ENCODE results near the gene MORN1. TPM values are rescaled to one million over a fixed set of nuclear protein-coding genes. Genes with fewer than 3 reads are reported as not detected.

Gene MORN1
- total and polyA plus RNA-seq, 10 of the 15 experiments (the other 5 are each of a cell fraction or from before 2014, with no cell fraction given), result 0.76 to 7.9 (median 5.5) TPM

DNA sequence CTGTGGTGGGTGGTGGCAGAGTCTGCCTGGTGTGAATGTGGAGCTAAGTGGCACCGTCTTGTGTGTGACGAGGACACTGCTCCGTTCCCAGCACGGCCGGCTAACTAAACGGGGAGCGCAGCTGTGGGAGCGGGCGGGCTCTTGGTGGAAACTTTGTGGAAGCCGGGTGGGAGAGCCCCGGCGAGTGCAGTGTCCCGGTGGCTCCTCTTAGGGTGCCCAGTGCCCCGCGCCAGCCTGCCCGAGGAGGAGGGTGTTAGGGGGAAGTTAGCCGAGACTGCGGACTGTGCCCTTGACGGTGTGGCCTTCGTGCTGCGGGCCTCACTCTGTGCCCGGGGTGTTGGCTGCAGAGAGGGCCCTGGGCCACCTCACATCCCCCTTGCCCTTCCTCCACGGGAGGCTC, 11.1 kb upstream of the MORN1 start (continued):
- no peak for TF ChIP-seq SMAD1 (IDR thresholded peaks at IDR 0.05; ENCODE audit: low read depth, partially characterized antibody)

DNA sequence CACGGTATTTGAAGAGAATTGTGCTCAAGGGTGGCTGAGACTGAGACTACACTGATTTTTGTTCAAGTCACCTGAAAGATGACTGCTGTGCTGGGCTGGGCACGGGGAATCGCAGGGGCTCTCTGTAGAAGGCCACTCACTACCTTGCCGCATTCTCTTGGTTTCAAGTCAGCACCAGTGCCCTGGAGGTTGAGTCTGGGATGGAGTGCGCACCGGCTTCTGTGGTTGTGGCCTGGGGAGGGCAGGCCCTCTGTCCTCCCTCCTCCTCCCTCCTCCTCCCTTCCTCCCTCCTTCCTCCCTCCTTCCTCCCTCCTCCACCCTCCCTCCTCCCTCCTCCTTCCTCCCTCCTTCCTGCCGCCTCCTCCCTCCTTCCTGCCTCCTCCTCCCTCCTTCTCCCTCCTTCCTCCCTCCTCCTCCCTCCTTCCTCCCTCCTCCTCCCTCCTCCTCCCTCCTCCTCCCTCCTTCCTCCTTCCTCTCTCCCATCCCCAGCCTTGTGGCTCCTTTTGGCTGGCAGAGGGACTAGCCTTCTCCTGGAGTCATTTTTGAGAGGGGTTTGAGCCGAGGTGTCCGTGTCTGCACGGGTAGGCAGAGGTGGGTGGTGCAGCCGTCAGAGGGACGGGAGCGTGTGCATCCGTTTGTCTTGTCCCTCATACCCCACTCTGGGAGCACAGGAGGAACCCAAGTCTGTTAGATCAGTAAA, 9.7 kb upstream of the MORN1 start:
- H3K79me2 ChIP-seq (ENCODE audit: control insufficient read depth, insufficient read depth, low read length), result no peaks in the 10 kb centered on the region
- CTCF ChIA-PET, result no interaction called here
- no peak for TF ChIP-seq RELA (IDR thresholded peaks at IDR 0.05; ENCODE audit: borderline replicate concordance, partially characterized antibody)
- 0 out of 2 replicates have a peak, but pooled peaks have one; percentile 19 for TF ChIP-seq POLR2A (IDR thresholded peaks at IDR 0.05; ENCODE audit: low read depth, low read length)
- POLR2A ChIA-PET, result no interaction called here
- no peaks in the 10 kb centered on the region for H3K9me3 ChIP-seq (replicated peaks; ENCODE audit: control insufficient read depth, insufficient read depth, low read length)
- SMC1A ChIA-PET (ENCODE audit: uncharacterized antibody, unreplicated experiment), result no interaction called here
- peaks cover 18 to 34% of the 10 kb centered on the region in 2 experiments for H3K36me3 ChIP-seq (ENCODE audit: control insufficient read depth in 2 of 2, insufficient read depth in 2 of 2, low read length in 1 of 2)
- H3K9ac ChIP-seq (ENCODE audit: control insufficient read depth, insufficient read depth, low read length), result no peak overlapping the region
- no TSS peak for BruUV-seq (replicated peaks)
- ATAC-seq (no peak), FAIRE-seq (no peak), DNase-seq (ENCODE audit: low read depth, low spot score) (no peak)
- H3K4me1 ChIP-seq (ENCODE audit: control insufficient read depth, insufficient read depth, low read length), result no peaks in the 10 kb centered on the region
- RAD21 ChIA-PET (ENCODE audit: unreplicated experiment), result no interaction called here
- H3K4me3 ChIP-seq, result no peak overlapping the region
- no peaks in the 10 kb centered on the region for H3K27me3 ChIP-seq (replicated peaks in 1 of 2; ENCODE audit: control insufficient read depth in 2 of 2, insufficient read depth in 2 of 2, low read length in 1 of 2)
- H2AFZ ChIP-seq (ENCODE audit: control insufficient read depth, low read depth, low read length), result no peak overlapping the region
- whole genome bisulfite sequencing (ENCODE audit: insufficient coverage, insufficient replicate concordance, low lambda C conversion rate, missing lambda C conversion rate), result 85% methylated on average over 14 of the region's 14 CpGs
- intact Hi-C loops (cut with micrococcal nuclease; ENCODE audit: unreplicated experiment) (no loop called here), in situ Hi-C loops (cut with MboI) (no loop called here)
- no peak overlapping the region for H3K27ac ChIP-seq (ENCODE audit: control insufficient read depth, insufficient read depth)
- H3K4me2 ChIP-seq (ENCODE audit: control insufficient read depth, insufficient read depth), result no peak overlapping the region
- H4K20me1 ChIP-seq (ENCODE audit: control insufficient read depth, insufficient read depth), result no peaks in the 10 kb centered on the region

DNA sequence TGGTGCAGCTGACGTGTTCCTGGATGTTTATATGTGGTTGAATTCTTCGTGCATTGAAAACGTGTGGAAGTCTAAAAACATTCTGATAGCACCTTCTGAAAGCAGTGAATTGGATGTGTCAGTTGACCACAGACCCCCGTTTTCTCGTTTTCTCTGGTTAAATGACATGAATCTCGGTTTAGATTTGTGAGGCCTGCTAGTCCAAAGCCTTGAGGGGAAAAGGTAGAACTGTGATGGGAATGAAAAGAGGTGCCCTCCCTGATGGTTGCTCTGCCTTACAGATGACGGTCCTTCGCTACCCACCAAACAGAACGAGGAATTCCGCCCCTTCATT, 9.2 kb upstream of the MORN1 start:
- RAD21 ChIA-PET (ENCODE audit: unreplicated experiment), result no interaction called here
- CTCF ChIA-PET, result no interaction called here
- SMC1A ChIA-PET (ENCODE audit: uncharacterized antibody, unreplicated experiment), result no interaction called here
- intact Hi-C loops (cut with micrococcal nuclease; ENCODE audit: unreplicated experiment), result no loop called here
- no peak for DNase-seq (ENCODE audit: low read depth, low spot score)
- in situ Hi-C loops (cut with MboI), result no loop called here
- H3K4me3 ChIP-seq, result no peak overlapping the region
- H3K9ac ChIP-seq (ENCODE audit: control insufficient read depth, insufficient read depth, low read length), result no peak overlapping the region
- 79% methylated on average over 10 of the region's 10 CpGs for WGBS (ENCODE audit: insufficient coverage, insufficient replicate concordance, low lambda C conversion rate, missing lambda C conversion rate)
- BruUV-seq (replicated peaks), result no TSS peak
- H3K79me2 ChIP-seq (ENCODE audit: control insufficient read depth, insufficient read depth, low read length), result peaks cover under 1% of the 10 kb centered on the region; the same call in 1 of the 2 replicates
- H2AFZ ChIP-seq (ENCODE audit: control insufficient read depth, low read depth, low read length), result no peak overlapping the region
- FAIRE-seq, result no peak
- H3K36me3 ChIP-seq (ENCODE audit: control insufficient read depth in 2 of 2, insufficient read depth in 2 of 2, low read length in 1 of 2), result peaks cover 18 to 36% of the 10 kb centered on the region in 2 experiments
- POLR2A ChIA-PET, result no interaction called here
- H3K4me2 ChIP-seq (ENCODE audit: control insufficient read depth, insufficient read depth), result no peak overlapping the region
- H3K27ac ChIP-seq (ENCODE audit: control insufficient read depth, insufficient read depth), result no peak overlapping the region
- H3K27me3 ChIP-seq (replicated peaks in 1 of 2; ENCODE audit: control insufficient read depth in 2 of 2, insufficient read depth in 2 of 2, low read length in 1 of 2), result no peaks in the 10 kb centered on the region
- no peak for ATAC-seq
- H4K20me1 ChIP-seq (ENCODE audit: control insufficient read depth, insufficient read depth), result no peaks in the 10 kb centered on the region
- H3K4me1 ChIP-seq (ENCODE audit: control insufficient read depth, insufficient read depth, low read length), result no peaks in the 10 kb centered on the region
- H3K9me3 ChIP-seq (replicated peaks; ENCODE audit: control insufficient read depth, insufficient read depth, low read length), result no peaks in the 10 kb centered on the region
- TF ChIP-seq NR2F1 (conservative IDR thresholded peaks at IDR 0.05) (no peak), NFYA (IDR thresholded peaks at IDR 0.05; ENCODE audit: borderline replicate concordance, low read depth, low read length) (no peak), LARP7 (IDR thresholded peaks at IDR 0.05) (no peak), YBX1 (IDR thresholded peaks at IDR 0.05) (no peak), TCF3 (IDR thresholded peaks at IDR 0.05; ENCODE audit: borderline replicate concordance, insufficient read depth, low read depth, low read length) (no peak), MXI1 (IDR thresholded peaks at IDR 0.05; ENCODE audit: low read depth, low read length) (no peak), HDGF (IDR thresholded peaks at IDR 0.05) (no peak), BACH1 (IDR thresholded peaks at IDR 0.05; ENCODE audit: borderline replicate concordance) (no peak), SP1 (IDR thresholded peaks at IDR 0.05; ENCODE audit: low read depth, low read length) (no peak), TBL1XR1 (IDR thresholded peaks at IDR 0.05; ENCODE audit: low read depth, low read length) (no peak), BRCA1 (IDR thresholded peaks at IDR 0.05; ENCODE audit: low read depth, low read length) (no peak), ZBED1 (IDR thresholded peaks at IDR 0.05; ENCODE audit: borderline replicate concordance) (no peak)
- TF ChIP-seq, protein P1, sequence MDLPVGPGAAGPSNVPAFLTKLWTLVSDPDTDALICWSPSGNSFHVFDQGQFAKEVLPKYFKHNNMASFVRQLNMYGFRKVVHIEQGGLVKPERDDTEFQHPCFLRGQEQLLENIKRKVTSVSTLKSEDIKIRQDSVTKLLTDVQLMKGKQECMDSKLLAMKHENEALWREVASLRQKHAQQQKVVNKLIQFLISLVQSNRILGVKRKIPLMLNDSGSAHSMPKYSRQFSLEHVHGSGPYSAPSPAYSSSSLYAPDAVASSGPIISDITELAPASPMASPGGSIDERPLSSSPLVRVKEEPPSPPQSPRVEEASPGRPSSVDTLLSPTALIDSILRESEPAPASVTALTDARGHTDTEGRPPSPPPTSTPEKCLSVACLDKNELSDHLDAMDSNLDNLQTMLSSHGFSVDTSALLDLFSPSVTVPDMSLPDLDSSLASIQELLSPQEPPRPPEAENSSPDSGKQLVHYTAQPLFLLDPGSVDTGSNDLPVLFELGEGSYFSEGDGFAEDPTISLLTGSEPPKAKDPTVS (IDR thresholded peaks at IDR 0.05; ENCODE audit: low read depth, low read length), result no peak

All from GM12878 (cell line).